Inflammatory macrophage (primary cell): ENCODE data around the gene FMOD.
"Not testable (repeated sequence)": the region's sequence is repeated elsewhere in the genome, so short reads cannot be mapped to it uniquely, and the experiment has no call there.

Experiments
- DNase-seq, 2 donors: peaks; one replicate each; pipeline ENCODE4 v3.0.0-alpha.2; 2020 to 2022

Gene FMOD

DNA sequence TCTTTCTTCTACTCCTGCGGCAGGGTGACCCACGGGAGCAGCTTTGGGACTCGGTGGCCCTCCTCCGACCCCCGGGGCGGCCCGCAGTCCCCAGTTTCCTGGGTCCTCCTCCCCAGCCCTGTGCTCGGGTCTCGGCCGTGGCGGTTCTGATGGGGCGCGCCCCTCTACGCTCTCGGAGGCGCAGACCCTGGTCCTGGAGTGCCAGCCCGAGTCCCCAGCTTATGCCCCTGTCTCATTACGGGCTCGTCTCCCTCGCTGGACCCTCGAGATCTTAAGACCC is 45.2 kb downstream of the FMOD start:
- DNase-seq: no peak

GRCh38 chr1:203304919-203305808 is 45.8 kb downstream of the FMOD start, which contains the start of gene BTG2:
Gene BTG2, plus strand, starts transcription at chr1:203305519. Its CDS starts 88 bp downstream, at chr1:203305607.
- DNase-seq: peak; percentile 91 to 96

GRCh38 chr1:203304391-203304918 is 46.5 kb downstream of the FMOD start:
- peak in 1 of 2 donors; percentile 34 for DNase-seq

DNA sequence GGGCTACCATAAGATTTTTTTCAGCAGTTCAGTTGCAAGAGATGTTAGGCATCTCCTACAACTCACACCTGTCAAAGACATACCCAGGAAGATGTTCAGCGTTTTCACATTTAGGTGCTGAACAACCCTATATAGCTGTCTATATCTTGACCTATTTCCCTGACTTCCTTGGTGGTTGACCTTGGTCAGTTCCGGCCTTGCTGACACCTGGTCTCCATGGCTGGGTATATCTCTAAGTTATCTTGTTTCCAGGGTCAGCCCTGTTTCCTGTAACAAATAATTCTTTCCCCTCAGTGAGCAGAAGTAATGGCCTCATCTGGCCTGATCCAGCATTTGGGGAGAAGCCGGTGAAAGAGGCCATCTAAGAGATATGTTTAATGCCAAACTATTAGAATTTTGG is 48.0 kb downstream of the FMOD start:
- no peak for DNase-seq

- DNase-seq: no peak
Observed at GRCh38 chr1:203302456-203302855, 48.5 kb downstream of the FMOD start.

DNA sequence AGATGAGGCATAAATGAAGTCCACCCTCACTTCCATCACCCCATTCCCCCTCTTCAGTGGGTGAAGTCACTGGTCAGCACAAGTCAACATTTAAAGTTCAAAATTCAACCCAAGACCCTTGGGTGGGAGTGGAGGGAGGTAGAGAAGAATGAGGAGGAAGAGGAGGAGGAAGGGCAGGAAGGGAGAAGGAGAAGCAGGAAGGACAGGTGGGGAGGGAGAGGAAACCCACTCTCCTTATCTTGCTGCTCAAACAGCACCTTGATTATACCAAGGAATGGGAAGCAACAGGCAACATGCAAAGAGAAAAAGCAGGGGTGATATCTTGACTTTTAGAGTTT is 49.6 kb downstream of the FMOD start:
- DNase-seq: no peak

- DNase-seq: no peak
Observed at GRCh38 chr1:203300441-203301330, 50.2 kb downstream of the FMOD start.

GRCh38 chr1:203299719-203300429 is 51.0 kb downstream of the FMOD start:
- not testable (repeated sequence) for DNase-seq

DNA sequence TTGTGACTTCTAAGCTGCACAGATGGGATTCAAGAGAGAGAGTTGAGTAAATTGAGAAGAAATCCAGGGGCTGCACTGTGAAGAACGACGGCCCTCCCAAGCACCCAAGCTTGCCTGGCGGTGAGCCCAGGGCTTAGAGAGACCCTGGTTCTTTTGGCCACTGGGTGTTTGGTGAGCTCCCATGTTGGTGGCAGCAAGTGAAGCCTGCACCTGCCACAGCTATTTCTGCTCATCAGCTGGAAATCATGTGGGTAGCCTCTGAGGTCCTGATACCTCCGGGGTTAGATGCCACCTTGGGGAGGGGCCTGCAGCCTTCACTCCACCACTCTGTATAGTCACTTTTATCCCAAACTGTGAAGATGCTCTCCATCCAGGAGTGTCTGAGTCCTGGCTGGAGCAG is 51.8 kb downstream of the FMOD start:
- DNase-seq: no peak

DNA sequence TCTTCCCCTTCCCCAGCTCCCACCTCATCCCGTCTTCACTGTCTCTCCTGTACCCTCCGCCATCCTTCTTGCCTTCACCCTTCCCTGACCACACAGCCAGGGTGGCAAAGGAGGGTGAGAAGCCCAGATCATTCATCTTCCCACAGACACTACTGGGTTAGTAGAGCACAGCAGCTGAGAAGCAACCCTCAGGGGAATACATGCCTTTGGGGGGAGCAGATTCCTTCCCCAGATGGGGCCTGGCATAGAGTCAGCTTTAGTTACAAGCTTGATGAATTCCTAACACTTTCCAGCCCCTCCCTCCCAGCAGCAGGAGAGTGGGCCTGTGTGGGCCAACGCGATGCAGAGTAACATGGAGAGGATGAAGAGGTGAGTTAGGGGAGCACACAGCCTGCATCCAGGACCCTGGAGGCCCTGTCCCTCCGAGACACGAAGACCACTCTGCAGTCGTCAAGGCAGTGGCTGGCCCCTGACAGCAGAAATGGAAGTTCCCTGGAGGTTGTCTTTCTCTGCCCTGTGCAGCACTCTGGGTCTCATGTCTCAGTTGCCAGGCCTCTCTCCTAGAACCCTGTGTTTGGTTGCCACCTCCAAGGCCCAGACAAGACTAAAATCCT is 54.4 kb downstream of the FMOD start:
- no peak for DNase-seq

GRCh38 chr1:203295796-203296195 is 55.1 kb downstream of the FMOD start:
- DNase-seq: no peak

DNA sequence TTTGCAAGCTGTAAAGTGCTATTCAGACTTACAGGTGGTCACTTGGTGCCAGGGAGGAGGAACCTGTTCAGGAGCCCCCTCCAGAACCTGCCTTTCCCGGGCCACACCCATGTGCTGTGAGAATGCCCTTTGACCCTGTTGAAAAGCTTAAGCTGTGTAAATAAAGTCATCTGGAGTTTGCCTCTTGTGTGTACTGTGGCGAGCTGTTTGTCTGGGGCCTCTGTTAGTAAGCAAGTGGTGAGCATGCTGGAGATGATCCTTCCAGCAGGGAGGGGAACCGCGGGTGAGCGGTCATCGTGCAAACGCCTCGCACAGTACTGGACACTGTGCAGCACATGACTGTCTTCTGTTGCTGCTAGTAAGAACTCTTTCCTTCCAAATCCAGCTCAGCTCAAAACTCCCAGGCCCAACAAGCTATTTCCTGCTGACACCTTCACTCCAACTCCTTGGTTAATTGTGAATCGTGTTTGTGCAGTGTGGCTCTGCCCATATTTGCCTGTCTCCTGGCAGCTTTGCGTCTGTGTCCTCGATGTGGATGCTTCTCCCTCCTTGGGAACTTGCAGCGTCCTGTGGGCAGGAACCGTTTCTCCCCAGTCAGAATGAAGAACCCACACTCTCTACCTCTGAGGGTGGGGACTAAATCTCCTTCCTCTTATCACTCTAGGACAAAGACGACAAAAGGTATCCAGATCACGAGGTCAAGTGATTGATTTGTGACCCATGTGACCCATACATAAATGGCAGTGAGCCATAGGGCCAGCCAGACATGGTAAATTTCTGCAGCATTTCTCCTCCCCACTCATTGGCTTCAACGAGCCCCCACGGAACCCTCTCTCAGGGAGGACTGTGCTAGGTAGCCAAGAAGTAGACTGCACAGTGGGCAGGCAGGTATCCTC is 59.5 kb downstream of the FMOD start:
- DNase-seq: peak; percentile 29 to 61
